ENCODE measurements around the gene IRX4.

Gene IRX4

DNA sequence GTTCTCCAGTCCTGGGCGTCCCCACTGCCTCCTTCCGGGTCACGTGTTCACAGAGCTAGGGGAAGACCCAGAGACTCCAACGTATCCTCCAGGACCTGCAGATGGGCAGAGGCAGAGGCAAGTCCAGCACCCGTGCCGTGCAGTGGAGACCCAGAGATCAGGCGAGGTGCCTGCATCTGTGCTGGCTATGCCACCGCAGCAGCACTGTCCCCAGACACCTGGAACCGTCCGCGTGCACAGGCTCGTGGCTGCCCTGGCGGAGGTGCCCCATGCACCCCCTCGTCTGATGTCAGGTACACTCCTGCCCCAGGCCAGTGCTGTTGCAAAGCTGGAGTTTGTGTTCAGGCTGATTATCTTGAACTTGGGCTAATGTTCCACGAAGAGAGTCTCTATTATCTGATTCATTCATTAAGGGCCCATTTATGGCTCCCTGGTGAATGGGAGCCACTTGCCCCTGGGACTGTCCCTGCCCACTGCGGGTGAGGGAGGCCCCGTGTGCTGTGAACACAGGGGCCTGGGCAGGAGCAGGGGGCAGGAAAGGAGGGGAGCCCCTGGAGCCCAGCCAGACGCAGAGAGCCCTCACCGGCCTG, 13.7 kb downstream of the IRX4 start:
- no peak for DNase-seq (ENCODE audit: low read depth, low spot score)
- WGBS (ENCODE audit: insufficient coverage, insufficient read length), result no CpG with 5 or more reads among the region's 19 CpGs
- no peak overlapping the region for H3K27ac ChIP-seq (ENCODE audit: low read length)
- no peaks in the 10 kb centered on the region for H3K9me3 ChIP-seq (ENCODE audit: control insufficient read depth, insufficient read depth, low read length)
- peaks cover 13% of the 10 kb centered on the region; the same call in 1 of the 2 replicates for H3K27me3 ChIP-seq (ENCODE audit: control insufficient read depth, insufficient read depth, low read length)
- no peak overlapping the region for H3K4me3 ChIP-seq (ENCODE audit: low read length)
- peaks cover 1% of the 10 kb centered on the region for H3K4me1 ChIP-seq (ENCODE audit: control insufficient read depth, insufficient read depth, low read length)
- H3K36me3 ChIP-seq (ENCODE audit: control insufficient read depth, insufficient read depth, low read length), result no peaks in the 10 kb centered on the region

- Histone ChIP-seq H3K4me3 (ENCODE audit: low read length) (no peak overlapping the region), H3K36me3 (ENCODE audit: control insufficient read depth, insufficient read depth, low read length) (no peaks in the 10 kb centered on the region), H3K9me3 (ENCODE audit: control insufficient read depth, insufficient read depth, low read length) (no peaks in the 10 kb centered on the region), H3K4me1 (ENCODE audit: control insufficient read depth, insufficient read depth, low read length) (peaks cover 1% of the 10 kb centered on the region; the same call in 1 of the 2 replicates), H3K27me3 (ENCODE audit: control insufficient read depth, insufficient read depth, low read length) (peaks cover 2% of the 10 kb centered on the region; the same call in 1 of the 2 replicates), H3K27ac (ENCODE audit: low read length) (no peak overlapping the region)
- DNase-seq (ENCODE audit: low read depth, low spot score), result no peak
- no CpG with 5 or more reads among the region's 20 CpGs for WGBS (ENCODE audit: insufficient coverage, insufficient read length)
Observed at GRCh38 chr5:1867815-1868143, 14.9 kb downstream of the IRX4 start.

DNA sequence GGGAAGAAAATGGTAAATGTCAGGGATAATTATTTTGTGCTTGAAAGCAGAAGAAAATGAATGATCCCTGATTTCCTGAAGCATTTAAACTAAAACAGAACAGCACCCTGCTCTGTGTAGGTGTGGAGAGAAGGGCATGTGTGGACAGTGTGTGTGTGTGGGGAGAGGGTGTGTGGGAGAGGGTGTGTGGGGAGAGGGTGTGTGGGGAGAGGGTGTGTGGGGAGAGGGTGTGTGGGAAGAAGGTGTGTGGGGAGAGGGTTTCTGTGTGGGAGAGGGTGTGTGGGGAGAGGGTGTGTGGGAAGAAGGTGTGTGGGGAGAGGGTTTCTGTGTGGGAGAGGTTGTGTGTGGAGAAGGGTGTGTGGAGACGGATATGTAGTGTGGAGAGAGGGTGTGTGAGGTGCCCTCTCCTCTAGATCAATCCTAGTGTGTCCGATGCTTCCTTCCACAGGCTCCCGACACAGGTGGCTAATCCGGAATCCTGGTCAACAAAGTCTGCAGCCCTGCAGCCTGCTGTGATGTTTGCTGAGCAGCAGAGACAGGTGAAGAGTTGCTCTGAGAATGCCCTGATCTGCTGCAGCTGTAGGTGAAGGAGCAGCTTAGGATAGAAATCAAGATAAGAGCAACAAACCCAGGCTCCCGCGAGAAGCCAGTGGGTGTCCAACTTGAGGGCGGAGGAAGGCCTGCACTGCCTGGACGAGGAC, 15.5 kb downstream of the IRX4 start:
- 0 out of 2 replicates have a peak, but pooled peaks cover 1% of the 10 kb centered on the region for H3K4me1 ChIP-seq (ENCODE audit: control insufficient read depth, insufficient read depth, low read length)
- no peak overlapping the region for H3K4me3 ChIP-seq (ENCODE audit: low read length)
- 100% methylated on average over 1 of the region's 8 CpGs for WGBS (ENCODE audit: insufficient coverage, insufficient read length)
- no peaks in the 10 kb centered on the region for H3K9me3 ChIP-seq (ENCODE audit: control insufficient read depth, insufficient read depth, low read length)
- no peak for DNase-seq (ENCODE audit: low read depth, low spot score)
- no peak overlapping the region for H3K27ac ChIP-seq (ENCODE audit: low read length)
- H3K27me3 ChIP-seq (ENCODE audit: control insufficient read depth, insufficient read depth, low read length), result no peaks in the 10 kb centered on the region
- no peaks in the 10 kb centered on the region for H3K36me3 ChIP-seq (ENCODE audit: control insufficient read depth, insufficient read depth, low read length)

GRCh38 chr5:1865948-1866347, 16.8 kb downstream of the IRX4 start:
- WGBS (ENCODE audit: insufficient coverage, insufficient read length), result no CpG with 5 or more reads among the region's 14 CpGs
- Histone ChIP-seq H3K36me3 (ENCODE audit: control insufficient read depth, insufficient read depth, low read length) (no peaks in the 10 kb centered on the region), H3K9me3 (ENCODE audit: control insufficient read depth, insufficient read depth, low read length) (no peaks in the 10 kb centered on the region), H3K4me1 (ENCODE audit: control insufficient read depth, insufficient read depth, low read length) (0 out of 2 replicates have a peak, but pooled peaks cover 1% of the 10 kb centered on the region), H3K27ac (ENCODE audit: low read length) (no peak overlapping the region), H3K27me3 (ENCODE audit: control insufficient read depth, insufficient read depth, low read length) (no peaks in the 10 kb centered on the region), H3K4me3 (ENCODE audit: low read length) (no peak overlapping the region)
- no peak for DNase-seq (ENCODE audit: low read depth, low spot score)

DNA sequence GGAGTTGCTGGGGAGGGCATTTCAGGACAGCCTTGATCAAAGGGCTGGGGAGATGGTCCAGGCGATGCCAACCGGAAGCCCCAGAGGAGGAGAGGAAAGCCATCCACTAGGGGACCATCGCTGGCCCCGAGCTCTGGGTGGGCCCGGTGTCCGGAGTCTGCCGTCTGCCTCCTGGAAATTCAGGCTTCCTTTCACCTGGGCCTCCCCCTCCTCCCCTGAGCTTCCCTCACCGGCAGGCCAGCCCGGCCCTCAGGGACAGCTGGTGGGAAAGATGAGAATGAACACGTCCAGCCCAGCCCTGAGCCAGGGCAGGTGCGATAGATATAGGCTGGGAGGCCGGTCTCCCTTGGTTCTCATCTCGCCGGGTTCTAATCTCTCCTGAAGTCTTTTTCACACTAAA, 17.2 kb downstream of the IRX4 start:
- Histone ChIP-seq H3K9me3 (ENCODE audit: control insufficient read depth, insufficient read depth, low read length) (no peaks in the 10 kb centered on the region), H3K27ac (ENCODE audit: low read length) (no peak overlapping the region), H3K4me3 (ENCODE audit: low read length) (no peak overlapping the region), H3K4me1 (ENCODE audit: control insufficient read depth, insufficient read depth, low read length) (no peaks in the 10 kb centered on the region), H3K36me3 (ENCODE audit: control insufficient read depth, insufficient read depth, low read length) (no peaks in the 10 kb centered on the region), H3K27me3 (ENCODE audit: control insufficient read depth, insufficient read depth, low read length) (no peaks in the 10 kb centered on the region)
- no peak for DNase-seq (ENCODE audit: low read depth, low spot score)
- no CpG with 5 or more reads among the region's 14 CpGs for WGBS (ENCODE audit: insufficient coverage, insufficient read length)

DNA sequence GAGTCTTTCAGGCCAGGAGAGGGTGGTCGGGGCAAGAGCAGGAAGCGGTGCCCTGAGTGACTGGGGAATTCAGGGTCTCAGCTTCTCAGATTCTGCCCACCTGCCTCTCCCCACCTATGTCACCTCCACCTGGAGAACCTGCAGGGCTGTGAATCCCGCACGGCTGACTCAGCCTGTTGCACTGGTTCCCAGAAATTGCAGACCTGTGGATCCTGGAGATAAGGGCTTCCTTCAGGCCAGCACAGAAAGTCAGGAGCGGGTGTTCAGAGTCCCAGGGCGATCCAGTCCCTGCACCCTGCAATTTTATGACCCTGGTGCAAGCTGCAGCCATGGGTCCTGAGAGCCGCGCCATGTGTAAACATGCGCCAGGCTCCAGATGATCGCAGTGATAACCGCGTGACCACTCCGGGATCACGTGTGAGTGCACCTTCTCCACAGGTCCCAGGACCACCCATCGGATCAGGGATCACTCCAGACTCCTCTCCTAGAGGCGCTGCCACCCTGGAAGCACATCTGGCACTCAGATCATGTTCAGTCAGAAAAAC, 17.8 kb downstream of the IRX4 start:
- H3K4me3 ChIP-seq (ENCODE audit: low read length), result no peak overlapping the region
- no peaks in the 10 kb centered on the region for H3K9me3 ChIP-seq (ENCODE audit: control insufficient read depth, insufficient read depth, low read length)
- no peak overlapping the region for H3K27ac ChIP-seq (ENCODE audit: low read length)
- no peaks in the 10 kb centered on the region for H3K27me3 ChIP-seq (ENCODE audit: control insufficient read depth, insufficient read depth, low read length)
- WGBS (ENCODE audit: insufficient coverage, insufficient read length), result no CpG with 5 or more reads among the region's 16 CpGs
- no peak for DNase-seq (ENCODE audit: low read depth, low spot score)
- H3K36me3 ChIP-seq (ENCODE audit: control insufficient read depth, insufficient read depth, low read length), result no peaks in the 10 kb centered on the region
- H3K4me1 ChIP-seq (ENCODE audit: control insufficient read depth, insufficient read depth, low read length), result no peaks in the 10 kb centered on the region

DNA sequence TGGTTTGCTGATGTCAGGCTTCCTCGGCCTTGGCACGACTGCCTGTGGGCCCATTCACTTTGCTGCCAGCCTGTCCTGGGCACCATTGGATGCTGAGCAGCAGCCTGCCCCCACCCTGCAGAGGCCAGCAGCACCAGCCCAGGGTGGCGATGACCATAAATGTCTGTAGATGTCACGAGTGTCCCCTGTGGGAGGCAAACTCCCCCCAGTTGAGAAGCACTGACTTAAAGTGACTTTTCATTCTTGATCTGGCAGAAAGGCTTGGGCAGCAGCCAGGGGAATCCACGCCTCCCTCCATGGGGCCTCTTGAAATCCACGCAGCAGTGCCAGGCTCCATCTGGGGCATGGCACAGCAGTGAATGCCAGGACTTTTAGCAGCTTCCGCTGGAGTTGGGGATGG, 21.8 kb downstream of the IRX4 start:
- Histone ChIP-seq H3K27ac (ENCODE audit: low read length) (no peak overlapping the region), H3K9me3 (ENCODE audit: control insufficient read depth, insufficient read depth, low read length) (no peaks in the 10 kb centered on the region), H3K36me3 (ENCODE audit: control insufficient read depth, insufficient read depth, low read length) (no peaks in the 10 kb centered on the region), H3K4me1 (ENCODE audit: control insufficient read depth, insufficient read depth, low read length) (no peaks in the 10 kb centered on the region; the same call in 1 of the 2 replicates), H3K4me3 (ENCODE audit: low read length) (no peak overlapping the region), H3K27me3 (ENCODE audit: control insufficient read depth, insufficient read depth, low read length) (no peaks in the 10 kb centered on the region)
- no peak for DNase-seq (ENCODE audit: low read depth, low spot score)
- no CpG with 5 or more reads among the region's 7 CpGs for WGBS (ENCODE audit: insufficient coverage, insufficient read length)

GRCh38 chr5:1860021-1860610, 22.6 kb downstream of the IRX4 start:
- Histone ChIP-seq H3K4me1 (ENCODE audit: control insufficient read depth, insufficient read depth, low read length) (no peaks in the 10 kb centered on the region; the same call in 1 of the 2 replicates), H3K9me3 (ENCODE audit: control insufficient read depth, insufficient read depth, low read length) (no peaks in the 10 kb centered on the region), H3K27ac (ENCODE audit: low read length) (no peak overlapping the region), H3K27me3 (ENCODE audit: control insufficient read depth, insufficient read depth, low read length) (no peaks in the 10 kb centered on the region), H3K4me3 (ENCODE audit: low read length) (no peak overlapping the region), H3K36me3 (ENCODE audit: control insufficient read depth, insufficient read depth, low read length) (no peaks in the 10 kb centered on the region; the same call in 1 of the 2 replicates)
- DNase-seq (ENCODE audit: low read depth, low spot score), result no peak
- no CpG with 5 or more reads among the region's 22 CpGs for WGBS (ENCODE audit: insufficient coverage, insufficient read length)

- Histone ChIP-seq H3K4me3 (ENCODE audit: low read length) (no peak overlapping the region), H3K27ac (ENCODE audit: low read length) (no peak overlapping the region), H3K9me3 (ENCODE audit: control insufficient read depth, insufficient read depth, low read length) (no peaks in the 10 kb centered on the region), H3K27me3 (ENCODE audit: control insufficient read depth, insufficient read depth, low read length) (no peaks in the 10 kb centered on the region), H3K4me1 (ENCODE audit: control insufficient read depth, insufficient read depth, low read length) (no peaks in the 10 kb centered on the region; the same call in 1 of the 2 replicates), H3K36me3 (ENCODE audit: control insufficient read depth, insufficient read depth, low read length) (no peaks in the 10 kb centered on the region; the same call in 1 of the 2 replicates)
- no peak for DNase-seq (ENCODE audit: low read depth, low spot score)
- WGBS (ENCODE audit: insufficient coverage, insufficient read length), result no CpG with 5 or more reads among the region's 10 CpGs
Observed at GRCh38 chr5:1859099-1859498, 23.6 kb downstream of the IRX4 start.

GRCh38 chr5:1858436-1858835, 24.3 kb downstream of the IRX4 start:
- no CpG with 5 or more reads among the region's 16 CpGs for WGBS (ENCODE audit: insufficient coverage, insufficient read length)
- Histone ChIP-seq H3K27me3 (ENCODE audit: control insufficient read depth, insufficient read depth, low read length) (no peaks in the 10 kb centered on the region), H3K27ac (ENCODE audit: low read length) (no peak overlapping the region), H3K4me3 (ENCODE audit: low read length) (no peak overlapping the region), H3K36me3 (ENCODE audit: control insufficient read depth, insufficient read depth, low read length) (no peaks in the 10 kb centered on the region; the same call in 1 of the 2 replicates), H3K4me1 (ENCODE audit: control insufficient read depth, insufficient read depth, low read length) (no peaks in the 10 kb centered on the region; the same call in 1 of the 2 replicates), H3K9me3 (ENCODE audit: control insufficient read depth, insufficient read depth, low read length) (no peaks in the 10 kb centered on the region)
- DNase-seq (ENCODE audit: low read depth, low spot score), result no peak

All from iPS DF 6.9 (cell line).